ENCODE results near the gene KIF14.

Gene KIF14

GRCh38 chr1:200546577-200546976 lies 74.0 kb downstream of the KIF14 start:
- Histone ChIP-seq H3K9me3 (ENCODE audit: low read depth, low read length) (no peaks in the 10 kb centered on the region), H3K36me3 (ENCODE audit: insufficient read depth, low read length) (no peaks in the 10 kb centered on the region), H3K27ac (no peak overlapping the region), H3K4me3 (no peak overlapping the region), H3K9ac (ENCODE audit: insufficient read length) (no peak overlapping the region)
- no peak for DNase-seq (ENCODE audit: low read depth, low spot score)
- TF ChIP-seq FOXP2 (optimal IDR thresholded peaks at IDR 0.05; ENCODE audit: control extremely low read depth, extremely low read length, insufficient read depth) (no peak), EZH2 (IDR thresholded peaks at IDR 0.05) (no peak), POLR2AphosphoS5 (IDR thresholded peaks at IDR 0.05; ENCODE audit: borderline replicate concordance, low read depth, low read length) (no peak)

DNA sequence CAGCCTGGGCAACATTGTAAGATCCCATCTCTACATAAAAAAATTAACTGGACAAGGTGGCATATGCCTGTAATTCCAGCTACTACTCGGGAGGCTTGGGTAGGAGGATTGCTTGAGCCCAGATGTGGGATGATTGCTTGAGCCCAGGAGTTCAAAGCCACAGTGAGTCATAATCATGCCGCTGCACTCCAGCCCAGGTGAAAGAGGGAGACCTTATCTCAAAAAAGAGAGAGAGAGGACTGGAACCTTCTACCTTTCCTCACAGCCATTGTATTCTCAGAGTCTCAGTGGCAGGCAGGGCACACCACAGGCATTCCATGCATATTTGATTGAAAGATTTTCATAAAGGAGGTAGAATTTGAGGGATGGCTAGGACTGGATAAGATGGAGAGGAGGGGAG lies 78.4 kb downstream of the KIF14 start:
- Histone ChIP-seq H3K9ac (ENCODE audit: insufficient read length) (no peak overlapping the region), H3K4me3 (no peak overlapping the region), H3K27ac (no peak overlapping the region), H3K9me3 (ENCODE audit: low read depth, low read length) (no peaks in the 10 kb centered on the region), H3K36me3 (ENCODE audit: insufficient read depth, low read length) (no peaks in the 10 kb centered on the region)
- no peak for DNase-seq (ENCODE audit: low read depth, low spot score)
- TF ChIP-seq POLR2AphosphoS5 (IDR thresholded peaks at IDR 0.05; ENCODE audit: borderline replicate concordance, low read depth, low read length) (no peak), EZH2 (IDR thresholded peaks at IDR 0.05) (no peak), FOXP2 (optimal IDR thresholded peaks at IDR 0.05; ENCODE audit: control extremely low read depth, extremely low read length, insufficient read depth) (no peak)

- H3K36me3 ChIP-seq (ENCODE audit: insufficient read depth, low read length): no peaks in the 10 kb centered on the region
These were observed 80.3 kb downstream of the KIF14 start for GRCh38 chr1:200540281-200540680.

GRCh38 chr1:200538179-200538578 lies 82.4 kb downstream of the KIF14 start:
- Histone ChIP-seq H3K9ac (ENCODE audit: insufficient read length) (no peak overlapping the region), H3K9me3 (ENCODE audit: low read depth, low read length) (no peaks in the 10 kb centered on the region), H3K4me3 (no peak overlapping the region), H3K36me3 (ENCODE audit: insufficient read depth, low read length) (no peaks in the 10 kb centered on the region), H3K27ac (no peak overlapping the region)
- no peak for TF ChIP-seq POLR2AphosphoS5 (IDR thresholded peaks at IDR 0.05; ENCODE audit: borderline replicate concordance, low read depth, low read length)
- no peak for TF ChIP-seq FOXP2 (optimal IDR thresholded peaks at IDR 0.05; ENCODE audit: control extremely low read depth, extremely low read length, insufficient read depth)
- TF ChIP-seq EZH2 (IDR thresholded peaks at IDR 0.05): no peak
- no peak for DNase-seq (ENCODE audit: low read depth, low spot score)

More at GRCh38 chr1:200540281-200540680, 80.3 kb downstream of the KIF14 start:
- Histone ChIP-seq H3K9ac (ENCODE audit: insufficient read length) (no peak overlapping the region), H3K9me3 (ENCODE audit: low read depth, low read length) (no peaks in the 10 kb centered on the region), H3K4me3 (no peak overlapping the region), H3K27ac (no peak overlapping the region)
- TF ChIP-seq FOXP2 (optimal IDR thresholded peaks at IDR 0.05; ENCODE audit: control extremely low read depth, extremely low read length, insufficient read depth) (no peak), POLR2AphosphoS5 (IDR thresholded peaks at IDR 0.05; ENCODE audit: borderline replicate concordance, low read depth, low read length) (no peak), EZH2 (IDR thresholded peaks at IDR 0.05) (no peak)
- DNase-seq (ENCODE audit: low read depth, low spot score): no peak

DNA sequence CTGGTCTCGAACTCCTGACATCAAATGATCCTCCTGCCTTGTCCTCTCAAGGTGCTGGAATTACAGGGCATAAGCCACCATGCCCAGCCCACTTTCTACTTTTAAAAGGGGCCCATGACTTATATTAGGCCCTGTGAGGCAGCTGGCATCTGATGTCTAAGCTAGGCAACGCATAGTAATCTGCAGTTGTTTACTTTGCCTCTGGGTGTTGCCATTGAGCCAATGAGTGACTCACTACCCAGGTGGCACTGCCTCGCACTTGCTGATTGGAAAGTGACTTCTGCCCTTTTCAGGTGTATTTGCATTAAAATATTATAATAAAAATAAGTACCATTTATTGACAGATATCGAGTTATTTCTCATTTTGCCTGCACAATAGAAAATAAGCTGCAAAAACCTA lies 84.9 kb downstream of the KIF14 start:
- no peak overlapping the region for H3K27ac ChIP-seq
- H3K9ac ChIP-seq (ENCODE audit: insufficient read length): no peak overlapping the region
- TF ChIP-seq FOXP2 (optimal IDR thresholded peaks at IDR 0.05; ENCODE audit: control extremely low read depth, extremely low read length, insufficient read depth): no peak
- TF ChIP-seq EZH2 (IDR thresholded peaks at IDR 0.05): no peak
- no peak for TF ChIP-seq POLR2AphosphoS5 (IDR thresholded peaks at IDR 0.05; ENCODE audit: borderline replicate concordance, low read depth, low read length)
- DNase-seq (ENCODE audit: low read depth, low spot score): no peak
- H3K9me3 ChIP-seq (ENCODE audit: low read depth, low read length): no peaks in the 10 kb centered on the region
- no peak overlapping the region for H3K4me3 ChIP-seq
- no peaks in the 10 kb centered on the region for H3K36me3 ChIP-seq (ENCODE audit: insufficient read depth, low read length)

DNA sequence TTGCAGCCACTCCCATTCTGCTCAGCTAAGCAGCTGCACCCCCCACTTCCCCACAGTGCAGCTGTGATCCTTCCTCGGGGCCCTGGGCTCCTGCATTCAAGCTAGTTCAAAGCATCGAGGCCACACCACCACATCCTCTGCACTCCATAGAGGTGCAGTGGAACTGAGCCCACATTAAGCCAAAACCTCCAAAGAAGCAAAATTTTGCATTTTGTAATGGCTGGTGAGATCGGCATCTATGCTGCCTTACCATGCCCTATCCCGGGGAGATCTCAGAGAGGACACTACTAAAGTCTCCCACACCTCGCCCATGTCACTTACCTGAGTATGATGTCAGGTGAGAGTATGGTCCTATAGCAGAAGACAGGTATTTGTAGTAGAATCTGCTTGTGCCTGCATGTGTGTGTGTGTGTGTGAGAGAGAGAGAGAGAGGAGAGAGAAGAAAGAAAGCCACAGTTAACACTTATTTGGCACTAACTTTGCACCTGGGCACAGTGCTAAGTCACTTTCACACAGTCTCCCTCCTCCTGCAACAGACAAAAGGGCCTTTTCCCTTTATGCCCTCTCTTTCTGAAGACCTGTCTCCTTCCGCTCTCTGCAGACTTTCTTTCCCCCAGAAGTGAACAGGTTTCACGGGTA lies 89.8 kb downstream of the KIF14 start:
- H3K36me3 ChIP-seq (ENCODE audit: insufficient read depth, low read length): no peaks in the 10 kb centered on the region
- no peak for DNase-seq (ENCODE audit: low read depth, low spot score)
- TF ChIP-seq EZH2 (IDR thresholded peaks at IDR 0.05): no peak
- no peak for TF ChIP-seq FOXP2 (optimal IDR thresholded peaks at IDR 0.05; ENCODE audit: control extremely low read depth, extremely low read length, insufficient read depth)
- TF ChIP-seq POLR2AphosphoS5 (IDR thresholded peaks at IDR 0.05; ENCODE audit: borderline replicate concordance, low read depth, low read length): no peak
- H3K4me3 ChIP-seq: no peak overlapping the region
- no peak overlapping the region for H3K9ac ChIP-seq (ENCODE audit: insufficient read length)
- H3K9me3 ChIP-seq (ENCODE audit: low read depth, low read length): no peaks in the 10 kb centered on the region
- H3K27ac ChIP-seq: no peak overlapping the region

- Histone ChIP-seq H3K9ac (ENCODE audit: insufficient read length) (no peak overlapping the region), H3K4me3 (no peak overlapping the region), H3K9me3 (ENCODE audit: low read depth, low read length) (no peaks in the 10 kb centered on the region), H3K27ac (no peak overlapping the region; the same call in 1 of the 2 replicates), H3K36me3 (ENCODE audit: insufficient read depth, low read length) (no peaks in the 10 kb centered on the region)
- no peak for DNase-seq (ENCODE audit: low read depth, low spot score)
- no peak for TF ChIP-seq POLR2AphosphoS5 (IDR thresholded peaks at IDR 0.05; ENCODE audit: borderline replicate concordance, low read depth, low read length)
- TF ChIP-seq FOXP2 (optimal IDR thresholded peaks at IDR 0.05; ENCODE audit: control extremely low read depth, extremely low read length, insufficient read depth): no peak
- TF ChIP-seq EZH2 (IDR thresholded peaks at IDR 0.05): no peak
These were observed 91.5 kb downstream of the KIF14 start for GRCh38 chr1:200528858-200529606.

GRCh38 chr1:200527670-200528069 lies 92.9 kb downstream of the KIF14 start:
- Histone ChIP-seq H3K36me3 (ENCODE audit: insufficient read depth, low read length) (no peaks in the 10 kb centered on the region), H3K9ac (ENCODE audit: insufficient read length) (no peak overlapping the region), H3K27ac (no peak overlapping the region), H3K4me3 (no peak overlapping the region), H3K9me3 (ENCODE audit: low read depth, low read length) (no peaks in the 10 kb centered on the region)
- DNase-seq (ENCODE audit: low read depth, low spot score): no peak
- TF ChIP-seq FOXP2 (optimal IDR thresholded peaks at IDR 0.05; ENCODE audit: control extremely low read depth, extremely low read length, insufficient read depth): no peak
- no peak for TF ChIP-seq EZH2 (IDR thresholded peaks at IDR 0.05)
- TF ChIP-seq POLR2AphosphoS5 (IDR thresholded peaks at IDR 0.05; ENCODE audit: borderline replicate concordance, low read depth, low read length): no peak
